GM12874 (cell line): ENCODE data around the gene AGBL1.

Experiments used
- TF ChIP-seq, protein P1 (sequence below): IDR thresholded peaks from 2 replicates; pipeline ENCODE4 v1.5.1; 2011; ENCODE audit warnings: low read depth, mild to moderate bottlenecking, control low read depth, low read length, moderate library complexity; ENCODE audit not compliant: insufficient read depth

Gene AGBL1

DNA sequence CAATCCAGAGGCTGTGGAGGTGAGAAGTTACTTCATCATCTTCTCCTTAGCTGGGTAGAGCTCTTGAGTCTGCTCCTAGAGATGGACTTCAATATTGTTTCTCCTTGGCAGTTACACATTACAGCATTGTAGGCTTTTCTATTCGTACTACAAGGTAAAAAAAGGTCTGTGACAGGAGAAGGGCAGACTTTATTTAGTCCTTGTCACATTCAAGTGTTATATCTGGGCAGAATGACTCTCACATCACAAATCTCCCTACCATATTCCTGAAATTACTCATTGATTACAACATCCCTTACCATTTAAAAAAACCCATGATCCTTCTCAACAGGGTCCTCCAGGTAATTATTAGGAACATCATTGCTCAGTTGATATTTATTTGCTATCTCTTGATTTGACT lies 75.0 kb downstream of the AGBL1 start:
- TF ChIP-seq, protein P1, sequence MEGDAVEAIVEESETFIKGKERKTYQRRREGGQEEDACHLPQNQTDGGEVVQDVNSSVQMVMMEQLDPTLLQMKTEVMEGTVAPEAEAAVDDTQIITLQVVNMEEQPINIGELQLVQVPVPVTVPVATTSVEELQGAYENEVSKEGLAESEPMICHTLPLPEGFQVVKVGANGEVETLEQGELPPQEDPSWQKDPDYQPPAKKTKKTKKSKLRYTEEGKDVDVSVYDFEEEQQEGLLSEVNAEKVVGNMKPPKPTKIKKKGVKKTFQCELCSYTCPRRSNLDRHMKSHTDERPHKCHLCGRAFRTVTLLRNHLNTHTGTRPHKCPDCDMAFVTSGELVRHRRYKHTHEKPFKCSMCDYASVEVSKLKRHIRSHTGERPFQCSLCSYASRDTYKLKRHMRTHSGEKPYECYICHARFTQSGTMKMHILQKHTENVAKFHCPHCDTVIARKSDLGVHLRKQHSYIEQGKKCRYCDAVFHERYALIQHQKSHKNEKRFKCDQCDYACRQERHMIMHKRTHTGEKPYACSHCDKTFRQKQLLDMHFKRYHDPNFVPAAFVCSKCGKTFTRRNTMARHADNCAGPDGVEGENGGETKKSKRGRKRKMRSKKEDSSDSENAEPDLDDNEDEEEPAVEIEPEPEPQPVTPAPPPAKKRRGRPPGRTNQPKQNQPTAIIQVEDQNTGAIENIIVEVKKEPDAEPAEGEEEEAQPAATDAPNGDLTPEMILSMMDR = no peak

- TF ChIP-seq, protein P1 = no peak
These were observed 75.9 kb downstream of the AGBL1 start for GRCh38 chr15:86155551-86155950.

DNA sequence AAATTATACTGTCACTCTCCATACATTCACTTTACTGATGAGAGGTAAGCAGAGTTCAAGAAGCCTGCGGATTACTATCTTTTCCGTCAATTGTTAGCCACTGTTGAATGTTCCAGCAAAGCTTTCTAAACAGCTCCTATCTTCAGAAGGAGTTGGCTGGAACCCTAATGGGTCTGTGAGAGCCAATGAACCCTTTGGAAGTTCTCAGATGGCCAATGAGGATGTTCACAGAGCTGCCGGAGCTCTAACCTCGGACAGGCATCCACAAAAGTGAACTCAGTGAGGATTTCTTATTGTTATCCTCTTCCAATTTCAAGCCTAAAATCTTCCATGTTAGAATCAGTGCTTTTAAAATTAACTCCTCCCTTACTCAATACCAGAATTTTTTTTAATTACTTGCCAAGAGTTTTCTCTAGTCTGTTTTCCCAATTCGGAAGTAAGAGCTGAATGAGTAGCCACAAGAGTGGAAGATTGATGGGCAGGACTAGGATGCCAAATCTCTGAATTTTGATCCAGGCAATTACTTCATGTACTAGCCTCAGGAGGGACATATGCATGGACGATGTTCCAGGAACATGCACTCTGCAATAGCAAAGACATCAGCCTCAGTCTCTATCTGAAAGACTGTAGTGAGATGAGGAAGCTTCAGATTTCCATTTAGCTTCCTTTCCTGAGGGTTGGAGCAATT lies 78.1 kb downstream of the AGBL1 start:
- TF ChIP-seq, protein P1 = no peak

DNA sequence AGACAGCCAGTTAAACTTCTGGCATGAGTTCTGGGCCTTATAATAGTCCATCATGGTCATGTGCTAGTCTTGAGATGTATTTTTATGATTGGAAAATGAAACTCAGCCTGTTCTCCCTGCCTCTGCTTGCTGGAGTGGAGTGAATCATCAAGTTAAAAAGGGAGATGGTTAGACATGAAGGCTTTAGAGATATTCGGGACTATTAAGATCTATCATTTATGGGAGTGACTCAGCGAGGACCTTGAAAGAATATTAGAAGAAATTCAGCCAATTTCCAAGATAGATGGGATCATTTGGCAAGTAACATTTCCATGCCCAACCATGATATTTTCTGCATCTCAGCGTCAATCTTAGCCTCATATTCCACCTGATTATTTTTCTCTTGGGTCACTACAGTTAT lies 79.8 kb downstream of the AGBL1 start:
- TF ChIP-seq, protein P1 = no peak

DNA sequence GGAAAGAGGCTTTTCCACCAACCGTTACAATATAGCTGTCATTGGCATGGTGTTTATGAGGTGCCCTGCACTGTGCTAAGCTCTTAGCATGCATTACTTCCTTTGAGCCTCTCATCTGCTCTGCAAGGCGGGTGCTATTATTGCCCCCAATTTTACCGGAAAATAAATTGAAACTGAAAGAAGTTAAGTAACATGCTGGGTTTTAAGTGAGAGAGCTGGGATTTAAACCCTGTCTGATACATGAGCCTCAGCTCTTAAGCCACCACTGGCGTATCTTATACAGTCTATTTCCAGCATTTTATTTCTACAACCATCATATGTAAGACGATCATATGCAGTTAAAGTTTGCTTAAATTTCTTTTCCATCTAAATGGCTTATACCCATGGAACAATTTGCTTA lies 81.6 kb downstream of the AGBL1 start:
- TF ChIP-seq, protein P1 = no peak

GRCh38 chr15:86162172-86162591 lies 82.5 kb downstream of the AGBL1 start:
- TF ChIP-seq, protein P1 = no peak

DNA sequence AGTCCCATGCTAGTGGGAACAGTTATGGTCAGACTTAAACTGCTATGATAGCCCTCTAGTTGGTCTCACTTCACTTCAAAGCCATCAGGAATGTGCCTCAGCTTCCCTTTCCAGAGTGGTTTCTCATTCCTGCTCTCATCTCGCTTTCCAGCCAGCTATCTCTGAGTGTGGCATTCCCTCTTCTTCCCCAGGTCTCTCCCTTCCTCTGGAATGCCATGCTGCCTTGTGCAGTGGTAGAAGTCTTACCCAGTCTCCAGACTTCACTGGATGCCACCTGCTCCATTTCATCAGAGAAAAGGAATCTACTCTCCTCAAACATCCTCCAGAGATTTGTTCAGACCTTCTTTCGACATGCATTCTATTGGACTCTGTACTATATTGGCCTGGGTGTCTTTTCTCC lies 83.0 kb downstream of the AGBL1 start:
- TF ChIP-seq, protein P1 = no peak
